ENCODE results near the gene WDFY2.

- TF ChIP-seq, protein P1, sequence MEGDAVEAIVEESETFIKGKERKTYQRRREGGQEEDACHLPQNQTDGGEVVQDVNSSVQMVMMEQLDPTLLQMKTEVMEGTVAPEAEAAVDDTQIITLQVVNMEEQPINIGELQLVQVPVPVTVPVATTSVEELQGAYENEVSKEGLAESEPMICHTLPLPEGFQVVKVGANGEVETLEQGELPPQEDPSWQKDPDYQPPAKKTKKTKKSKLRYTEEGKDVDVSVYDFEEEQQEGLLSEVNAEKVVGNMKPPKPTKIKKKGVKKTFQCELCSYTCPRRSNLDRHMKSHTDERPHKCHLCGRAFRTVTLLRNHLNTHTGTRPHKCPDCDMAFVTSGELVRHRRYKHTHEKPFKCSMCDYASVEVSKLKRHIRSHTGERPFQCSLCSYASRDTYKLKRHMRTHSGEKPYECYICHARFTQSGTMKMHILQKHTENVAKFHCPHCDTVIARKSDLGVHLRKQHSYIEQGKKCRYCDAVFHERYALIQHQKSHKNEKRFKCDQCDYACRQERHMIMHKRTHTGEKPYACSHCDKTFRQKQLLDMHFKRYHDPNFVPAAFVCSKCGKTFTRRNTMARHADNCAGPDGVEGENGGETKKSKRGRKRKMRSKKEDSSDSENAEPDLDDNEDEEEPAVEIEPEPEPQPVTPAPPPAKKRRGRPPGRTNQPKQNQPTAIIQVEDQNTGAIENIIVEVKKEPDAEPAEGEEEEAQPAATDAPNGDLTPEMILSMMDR (conservative IDR thresholded peaks at IDR 0.05; ENCODE audit: low read depth in 2 of 2): no peak
- TF ChIP-seq ZNF114 (CRISPR knock-in tag; IDR thresholded peaks at IDR 0.05): no peak
- TF ChIP-seq EZH2 (IDR thresholded peaks at IDR 0.05; ENCODE audit: low read depth, unreplicated experiment): no peak
- TF ChIP-seq EZH2phosphoT487 (IDR thresholded peaks at IDR 0.05; ENCODE audit: unreplicated experiment): no peak
These were observed 80.0 kb downstream of the WDFY2 start for GRCh38 chr13:51663973-51664957.
